ENCODE results near the gene RCOR2.

Gene RCOR2

DNA sequence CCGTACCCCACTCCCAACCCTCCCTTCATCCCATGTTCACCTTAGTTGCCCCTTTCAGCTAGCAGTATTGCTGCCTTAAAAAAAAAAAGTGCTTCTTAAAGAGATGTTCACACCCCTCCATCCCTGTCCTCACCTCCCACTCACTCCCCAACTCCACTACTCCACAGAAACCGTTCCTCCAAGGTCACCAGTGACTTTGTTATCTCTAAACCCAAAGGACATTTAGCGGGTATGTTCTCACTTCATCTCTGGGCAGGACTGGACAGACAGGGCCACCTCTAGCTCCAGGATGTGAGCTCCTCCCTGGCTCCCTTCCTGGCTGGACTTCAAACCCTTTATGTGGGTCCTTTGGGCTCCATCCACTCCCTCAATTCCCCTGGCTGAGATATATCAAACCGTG is 6.4 kb upstream of the RCOR2 start:
- DNase-seq (ENCODE audit: low read depth, low spot score) = no peak

DNA sequence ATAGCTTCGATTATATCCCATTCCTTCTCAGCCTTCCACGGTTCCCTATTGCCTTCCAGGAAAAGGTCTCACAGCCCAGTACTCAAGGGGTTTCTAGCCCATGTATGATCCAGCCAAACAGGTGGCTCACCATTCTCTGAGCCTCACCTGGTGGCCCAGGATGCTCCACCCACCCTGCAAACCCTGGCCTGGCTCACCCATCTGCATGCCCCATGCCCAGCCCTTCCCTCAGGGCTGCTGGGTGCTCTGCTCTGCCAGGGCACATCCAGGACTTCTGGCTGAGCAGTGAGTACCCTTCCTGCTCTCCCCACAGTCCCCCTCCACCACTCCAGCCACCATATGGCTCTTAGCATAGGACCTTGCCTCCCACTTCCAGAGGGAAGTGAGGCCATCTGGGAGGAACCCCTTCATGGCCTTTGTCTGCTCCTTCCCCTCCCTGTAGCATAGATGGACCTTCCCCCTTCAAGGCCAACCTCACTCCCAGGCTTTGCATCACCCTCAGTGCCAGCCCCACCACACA is 5.8 kb upstream of the RCOR2 start:
- DNase-seq (ENCODE audit: low read depth, low spot score) = no peak

DNA sequence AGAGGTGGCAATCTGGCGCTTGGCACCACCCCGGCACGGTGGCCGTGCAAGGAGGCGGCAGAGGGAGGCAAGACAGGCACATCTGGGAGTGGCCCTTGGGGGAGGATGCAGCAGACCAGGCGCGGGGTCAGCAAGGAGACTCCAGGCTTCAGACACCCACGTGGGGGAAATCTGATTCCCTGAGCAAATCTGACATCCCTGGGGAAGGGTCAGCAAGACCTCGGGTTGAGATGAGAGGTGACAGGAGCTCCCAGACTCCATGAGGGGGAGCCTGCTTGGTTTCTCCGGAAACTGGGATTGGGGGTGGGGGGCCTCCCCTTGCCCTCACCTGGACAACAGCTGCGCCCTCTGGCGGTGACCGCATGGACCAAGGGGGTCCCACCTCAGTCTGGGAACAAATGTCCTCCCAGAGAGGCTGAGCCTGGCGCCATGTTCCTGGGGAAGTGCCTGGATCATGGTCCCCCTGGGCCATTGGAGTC is 4.0 kb upstream of the RCOR2 start:
- DNase-seq (ENCODE audit: low read depth, low spot score) = no peak

DNA sequence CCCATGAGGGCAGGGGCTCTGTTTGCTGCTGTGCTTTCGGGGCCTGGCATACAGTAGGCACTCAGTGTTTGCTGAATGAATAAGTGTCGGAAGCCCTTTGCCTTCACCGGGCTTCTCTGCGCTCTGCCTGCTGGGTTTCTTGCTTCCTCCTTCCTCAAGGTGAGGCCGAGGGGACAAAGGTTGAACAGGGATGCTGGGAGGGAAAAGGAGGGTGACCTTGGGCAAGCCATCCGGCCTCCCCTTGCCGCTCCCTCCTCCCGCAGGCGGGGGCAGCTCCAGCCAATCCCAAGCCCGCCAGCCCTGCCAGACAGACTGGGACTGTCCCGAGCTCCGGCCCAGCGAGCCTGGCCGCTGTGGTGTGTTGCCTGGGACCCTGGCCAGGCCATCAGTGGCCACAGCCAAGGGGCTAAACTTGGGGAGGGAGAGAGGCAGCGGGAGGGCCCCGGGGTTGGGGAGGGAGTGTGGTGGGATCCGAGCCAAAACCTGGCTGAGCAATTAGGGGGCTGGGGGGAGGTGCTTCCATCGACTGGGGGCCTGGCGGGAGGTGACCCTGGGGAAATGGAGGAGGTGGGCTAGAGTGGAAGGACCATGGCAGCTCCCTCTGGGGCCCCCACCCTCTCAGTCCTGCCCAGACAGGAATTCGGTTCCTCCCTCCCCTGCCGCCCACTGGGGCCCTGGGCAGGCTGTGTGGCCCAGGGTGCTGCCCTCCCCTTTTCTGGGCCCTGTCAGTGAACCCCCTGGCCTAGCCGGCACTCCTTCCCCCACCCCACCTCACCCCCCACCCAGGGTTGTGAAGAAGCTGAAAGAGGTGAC is 3.4 kb upstream of the RCOR2 start:
- DNase-seq (ENCODE audit: low read depth, low spot score) = no peak

DNA sequence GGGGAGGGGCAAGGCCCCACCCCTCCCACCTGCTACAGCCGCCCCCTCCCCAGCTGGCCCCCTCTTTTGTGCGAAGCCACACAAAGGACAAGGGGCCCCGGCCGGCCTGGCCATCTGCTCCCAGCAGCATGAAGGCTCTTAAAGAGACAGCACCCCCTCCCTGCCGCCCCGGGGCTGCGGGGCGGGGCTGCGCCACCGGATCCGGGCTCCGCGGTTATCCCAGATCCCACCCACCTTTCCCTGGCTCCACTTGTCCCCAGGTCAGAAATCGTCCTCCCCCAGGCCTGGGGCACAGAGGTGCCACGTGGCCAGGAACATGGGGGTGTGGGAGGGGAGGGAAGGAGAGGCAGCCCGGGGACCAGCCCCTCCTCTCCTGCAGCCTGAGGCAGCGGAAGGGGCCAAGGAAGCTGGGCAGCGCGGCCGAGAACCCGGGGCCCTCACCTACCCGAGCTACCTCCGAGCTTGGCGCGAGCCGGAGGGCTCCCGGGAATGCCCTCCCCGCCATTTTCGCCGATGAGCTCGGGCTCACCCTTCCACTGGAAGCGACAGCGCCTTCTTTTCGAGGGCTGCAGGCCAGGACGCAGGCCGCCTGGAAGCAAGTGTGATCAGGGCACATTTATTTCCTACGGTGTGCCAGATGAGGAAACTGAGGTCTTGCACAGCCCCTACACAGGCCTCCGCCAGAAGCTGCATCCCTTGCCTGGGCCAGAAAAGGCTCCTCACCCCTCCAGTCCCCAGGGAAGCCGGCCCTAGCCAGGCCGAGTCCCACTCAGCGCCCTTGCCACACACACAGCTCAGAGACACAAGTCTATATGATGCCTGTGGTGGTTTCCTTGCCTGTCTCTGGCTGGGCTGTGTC is 2.5 kb upstream of the RCOR2 start:
- no peak for DNase-seq (ENCODE audit: low read depth, low spot score)

DNA sequence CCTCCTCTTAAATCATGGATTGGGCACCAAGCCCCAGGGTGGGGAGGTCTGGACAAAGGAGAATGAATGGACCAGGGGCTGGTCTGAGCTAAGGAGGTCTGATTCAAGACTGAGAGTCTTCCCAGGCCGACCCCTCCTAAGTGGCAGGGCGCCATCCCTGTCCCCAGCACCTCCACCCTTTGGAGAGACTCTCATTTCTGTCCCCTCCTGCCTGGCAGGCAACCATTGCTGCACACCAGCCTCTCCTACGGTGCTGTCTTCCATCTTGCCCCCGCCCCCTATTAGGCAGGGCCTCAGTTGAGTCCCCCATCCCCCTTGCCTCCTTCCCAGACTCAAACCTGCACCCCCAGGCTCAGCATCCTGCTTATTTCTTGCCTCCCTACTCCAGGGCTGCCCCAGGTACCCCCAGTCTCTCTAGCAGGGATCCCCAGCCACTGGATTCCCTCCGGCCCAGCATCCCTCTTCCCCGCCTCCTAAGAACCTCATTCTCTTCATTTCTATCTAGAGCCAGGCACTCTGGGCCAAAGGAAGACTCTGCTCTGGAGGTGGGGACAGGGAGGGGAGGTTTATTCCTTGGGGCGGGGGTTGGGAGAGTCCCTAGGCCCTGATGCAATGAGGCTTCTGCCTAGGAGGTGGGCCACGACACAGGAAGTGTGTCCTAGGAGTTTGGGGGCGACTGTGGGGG is 1.7 kb upstream of the RCOR2 start:
- no peak for DNase-seq (ENCODE audit: low read depth, low spot score)

DNA sequence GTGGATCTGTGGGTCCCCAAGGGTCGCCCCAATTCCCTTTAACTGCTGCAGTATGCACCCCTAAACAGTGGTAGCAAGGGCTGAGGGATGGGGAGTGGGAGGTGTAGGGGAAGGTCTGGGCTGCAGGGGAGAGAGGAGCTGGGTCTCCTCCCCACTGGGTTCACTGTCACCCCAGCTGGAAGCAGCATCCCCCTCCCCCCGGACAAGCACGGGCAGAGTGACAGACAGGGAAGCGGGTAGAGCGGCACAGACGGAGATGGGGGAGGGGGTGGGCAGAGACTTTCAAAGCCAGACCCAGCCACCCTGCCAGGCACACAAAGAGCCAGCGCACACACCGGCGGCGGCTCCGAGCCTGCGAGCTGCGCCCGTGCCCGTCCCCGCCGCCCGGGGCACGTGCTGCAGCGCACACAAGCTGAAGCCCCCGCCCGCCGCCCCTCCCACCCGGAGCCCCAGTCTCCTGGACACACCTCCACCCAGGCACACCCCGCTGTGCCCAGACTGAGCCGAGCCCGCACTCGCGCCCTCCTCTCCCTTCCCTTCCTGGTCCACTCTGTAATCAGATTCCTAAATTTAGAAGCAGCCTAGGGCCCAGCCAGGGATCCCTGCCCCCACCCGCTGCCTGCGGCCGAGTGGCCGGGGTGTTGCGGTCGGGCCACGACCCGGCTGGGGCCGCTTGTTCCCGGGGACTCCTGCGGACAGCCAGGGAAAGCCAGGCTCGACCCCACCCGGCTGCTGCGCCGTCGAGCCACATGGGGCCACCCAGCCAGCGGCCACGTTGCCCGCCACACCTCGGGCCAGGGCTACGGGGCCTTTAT is 935 bp upstream of the RCOR2 start:
- no peak for DNase-seq (ENCODE audit: low read depth, low spot score)

DNA sequence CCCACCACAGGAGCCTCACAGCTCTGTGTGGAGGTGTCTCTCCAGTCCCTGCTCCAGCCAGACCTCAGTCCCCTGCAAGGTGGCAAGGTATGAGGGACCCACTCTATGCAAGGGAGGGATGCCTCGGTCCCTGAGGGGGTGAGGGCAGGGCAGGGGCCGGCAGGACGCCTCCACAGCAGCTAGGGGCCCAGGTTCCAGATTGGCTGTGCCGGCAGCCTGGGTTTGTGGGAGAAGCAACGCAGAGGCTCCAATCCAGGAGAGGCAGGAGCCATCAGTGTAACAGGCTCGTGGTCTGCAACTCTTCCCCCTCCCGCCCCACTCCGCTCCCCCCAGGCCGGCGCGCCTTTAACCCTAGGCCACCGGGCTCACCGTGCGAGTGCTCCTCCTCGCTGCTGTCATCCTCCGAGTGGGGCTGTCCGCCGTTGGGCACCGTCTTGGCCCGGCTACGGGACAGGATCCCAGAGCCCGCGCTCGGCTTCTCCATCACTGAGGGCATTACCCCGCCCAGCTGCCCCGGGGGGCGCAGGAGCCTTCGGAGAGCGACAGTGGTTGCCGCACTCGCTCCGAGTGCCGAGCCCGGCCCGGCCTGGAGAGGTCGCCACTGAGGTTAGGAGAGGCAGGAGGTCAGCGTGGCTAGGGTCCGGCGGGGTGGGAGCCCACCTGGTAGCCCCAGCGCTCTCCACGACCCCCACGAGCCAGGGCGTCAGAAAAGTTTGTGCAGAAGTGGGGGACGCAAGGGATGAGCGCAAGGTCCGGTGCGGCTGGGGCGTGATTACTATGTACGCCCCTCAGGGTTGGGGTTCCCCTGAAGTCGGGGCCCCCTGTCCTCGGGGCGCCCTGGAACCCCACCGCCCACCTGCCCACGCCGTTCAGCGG is 765 bp downstream of the RCOR2 start:
- no peak for DNase-seq (ENCODE audit: low read depth, low spot score)

DNA sequence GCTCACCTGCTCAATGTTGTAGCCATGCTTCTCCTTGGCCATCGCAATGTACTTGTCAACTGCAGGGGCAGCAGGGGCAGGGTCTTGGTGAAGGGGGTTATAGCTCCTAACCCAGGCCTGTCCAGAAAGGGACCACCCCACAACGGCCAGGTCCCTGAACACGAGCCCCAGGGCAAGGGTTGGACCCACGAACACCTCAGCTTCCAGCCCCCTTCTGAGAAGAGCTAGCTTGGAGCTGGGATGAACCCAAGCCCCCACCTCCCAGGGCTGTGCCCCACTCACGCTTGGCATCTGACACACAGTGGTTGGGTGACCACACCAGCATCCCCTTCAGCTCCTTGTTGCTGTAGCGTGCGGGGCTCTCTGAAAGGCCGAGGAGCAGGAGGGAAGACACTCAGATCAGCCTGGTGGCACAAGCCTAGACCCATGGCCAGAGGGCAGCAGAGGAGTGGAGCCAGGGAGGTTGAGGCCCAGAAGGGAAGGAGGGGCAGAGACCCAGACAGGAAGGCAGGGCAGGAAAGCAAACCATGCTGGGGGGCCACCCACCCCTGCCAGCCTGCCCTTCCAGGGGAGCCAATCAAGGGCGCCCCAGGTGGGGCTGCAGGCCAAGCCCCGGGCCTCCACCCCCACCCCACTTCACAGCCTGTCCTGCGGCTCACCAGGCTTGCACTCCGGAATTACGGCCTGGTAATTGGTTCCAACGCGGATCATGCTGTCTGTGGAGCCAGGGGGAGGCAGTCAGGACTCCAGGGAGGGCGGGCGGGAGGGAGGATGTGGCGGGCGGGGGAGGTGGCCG is 1.9 kb downstream of the RCOR2 start:
- no peak for DNase-seq (ENCODE audit: low read depth, low spot score)

DNA sequence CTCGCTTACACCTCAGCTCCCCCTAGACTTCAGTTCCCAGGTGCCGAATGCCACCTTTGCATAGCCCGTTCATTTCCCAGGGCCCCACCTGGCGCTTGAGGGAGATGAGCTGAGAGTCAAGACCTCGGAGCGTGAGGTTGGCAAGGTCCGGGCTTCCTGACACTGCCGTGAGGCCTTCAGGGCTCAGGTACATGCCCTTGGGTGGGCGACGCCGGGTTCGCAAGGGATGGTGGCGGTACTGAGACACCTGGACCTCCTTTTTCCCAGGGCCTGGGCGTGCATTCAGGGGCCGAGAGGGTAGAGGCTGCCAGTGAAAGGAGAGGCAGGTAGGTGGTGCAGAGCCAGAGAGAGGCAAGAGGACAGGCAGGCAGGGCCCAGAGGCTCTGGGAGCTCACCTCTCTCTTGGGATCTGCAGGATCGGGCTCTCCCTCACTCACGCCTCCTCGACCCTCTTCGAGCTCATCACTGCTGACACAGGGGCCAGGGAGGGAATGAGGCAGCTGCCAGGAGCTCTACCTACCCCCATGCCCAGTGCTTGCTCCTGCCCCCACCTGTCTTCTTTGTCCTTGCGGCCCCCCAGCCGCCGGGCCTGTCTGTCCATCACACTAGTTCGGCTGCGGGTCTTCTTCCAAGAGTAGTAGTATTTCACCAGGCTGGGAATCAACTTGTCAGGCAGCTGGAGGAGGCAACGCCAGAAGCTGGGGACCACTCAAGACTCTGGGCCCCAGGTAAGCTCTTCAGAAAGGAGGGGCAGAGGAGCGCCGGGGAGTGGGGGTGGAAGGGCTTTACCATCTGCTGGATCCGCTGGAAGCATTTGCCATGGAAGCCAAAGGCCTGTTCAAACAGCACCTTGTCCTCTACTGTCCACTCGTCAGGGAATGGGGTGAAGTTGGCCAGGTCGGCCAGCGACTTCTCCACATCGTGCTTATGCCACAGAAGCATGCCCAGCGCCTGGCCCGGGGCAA is 2.8 kb downstream of the RCOR2 start:
- DNase-seq (ENCODE audit: low read depth, low spot score) = no peak

DNA sequence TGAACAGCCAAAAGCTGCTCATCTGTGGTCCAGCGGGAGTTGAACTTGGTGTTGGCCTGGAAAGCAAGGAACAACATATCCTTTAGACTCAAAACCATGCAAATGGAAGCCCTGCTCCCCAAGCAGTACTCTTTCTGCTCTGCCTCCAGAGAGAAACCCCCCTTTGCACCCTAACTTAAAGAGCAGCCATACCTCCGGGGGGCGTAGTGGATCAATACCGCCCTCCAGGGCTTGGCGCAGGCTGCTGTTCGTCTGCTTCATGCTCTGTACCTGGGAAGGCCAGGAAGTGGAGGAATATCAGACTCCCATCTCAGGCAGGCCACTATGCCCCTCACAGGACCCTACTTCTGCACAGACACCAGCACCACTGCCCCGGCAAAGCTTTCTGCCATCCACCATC is 4.3 kb downstream of the RCOR2 start:
- no peak for DNase-seq (ENCODE audit: low read depth, low spot score)

DNA sequence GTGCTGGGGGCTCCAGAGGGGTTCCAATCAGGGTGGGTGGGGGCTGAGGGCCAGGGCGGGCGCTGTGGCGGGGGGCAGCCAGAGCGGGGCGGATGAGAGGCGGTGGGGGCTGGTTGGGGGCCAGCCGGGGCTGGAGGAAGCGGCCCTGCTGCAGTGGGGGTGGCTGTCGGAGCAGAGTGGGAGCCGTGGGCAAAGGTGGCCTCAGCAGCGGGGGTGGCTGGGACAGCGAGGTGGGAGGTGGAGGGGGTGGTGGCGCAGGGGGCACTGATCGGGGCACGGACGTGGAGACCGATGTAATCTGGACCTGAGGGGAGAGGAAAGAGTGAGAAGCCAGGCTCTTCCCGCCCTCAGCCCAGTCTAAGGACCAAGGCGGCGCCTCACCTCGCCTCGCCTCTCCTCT is 5.1 kb downstream of the RCOR2 start:
- no peak for DNase-seq (ENCODE audit: low read depth, low spot score)

DNA sequence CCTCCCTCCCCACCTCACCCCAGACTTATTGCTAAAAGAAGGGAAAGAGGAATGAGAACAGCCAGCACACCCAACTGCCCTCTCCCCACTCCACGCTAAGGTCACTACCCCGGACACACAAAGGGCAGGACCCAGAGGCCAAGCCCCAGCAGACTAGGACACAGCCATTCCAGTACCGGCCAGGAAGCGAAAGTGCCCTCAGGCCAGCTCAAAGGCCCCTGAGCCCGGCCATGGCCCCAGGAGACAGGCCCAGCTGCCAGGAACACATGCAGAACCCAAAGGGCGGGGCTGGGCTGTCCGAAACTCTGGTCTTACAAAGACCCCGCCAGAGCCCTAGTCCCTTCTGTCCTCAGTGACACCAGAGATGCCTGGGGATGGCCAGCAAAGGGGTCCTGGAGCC is 5.5 kb downstream of the RCOR2 start:
- no peak for DNase-seq (ENCODE audit: low read depth, low spot score)

DNA sequence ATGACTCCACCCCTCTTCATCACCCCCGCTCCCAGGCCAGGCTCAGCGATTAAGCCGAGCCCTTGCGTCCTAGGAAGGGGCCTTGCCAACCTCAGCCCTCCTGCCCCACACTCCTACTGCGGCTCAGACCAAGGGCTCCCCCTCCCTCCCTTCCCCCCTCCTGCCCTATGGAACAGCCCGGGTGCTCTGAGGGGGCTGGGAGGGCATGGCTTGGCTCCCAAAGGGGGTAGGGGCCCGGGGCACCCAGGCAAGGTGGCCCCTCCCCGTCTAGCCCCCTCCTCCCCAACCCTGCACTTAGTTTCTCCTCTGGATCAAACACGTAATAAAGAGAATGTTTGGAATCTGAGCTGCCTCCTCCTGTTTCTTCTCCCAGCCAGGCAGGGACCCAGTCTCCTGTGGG is 6.3 kb downstream of the RCOR2 start:
- no peak for DNase-seq (ENCODE audit: low read depth, low spot score)

DNA sequence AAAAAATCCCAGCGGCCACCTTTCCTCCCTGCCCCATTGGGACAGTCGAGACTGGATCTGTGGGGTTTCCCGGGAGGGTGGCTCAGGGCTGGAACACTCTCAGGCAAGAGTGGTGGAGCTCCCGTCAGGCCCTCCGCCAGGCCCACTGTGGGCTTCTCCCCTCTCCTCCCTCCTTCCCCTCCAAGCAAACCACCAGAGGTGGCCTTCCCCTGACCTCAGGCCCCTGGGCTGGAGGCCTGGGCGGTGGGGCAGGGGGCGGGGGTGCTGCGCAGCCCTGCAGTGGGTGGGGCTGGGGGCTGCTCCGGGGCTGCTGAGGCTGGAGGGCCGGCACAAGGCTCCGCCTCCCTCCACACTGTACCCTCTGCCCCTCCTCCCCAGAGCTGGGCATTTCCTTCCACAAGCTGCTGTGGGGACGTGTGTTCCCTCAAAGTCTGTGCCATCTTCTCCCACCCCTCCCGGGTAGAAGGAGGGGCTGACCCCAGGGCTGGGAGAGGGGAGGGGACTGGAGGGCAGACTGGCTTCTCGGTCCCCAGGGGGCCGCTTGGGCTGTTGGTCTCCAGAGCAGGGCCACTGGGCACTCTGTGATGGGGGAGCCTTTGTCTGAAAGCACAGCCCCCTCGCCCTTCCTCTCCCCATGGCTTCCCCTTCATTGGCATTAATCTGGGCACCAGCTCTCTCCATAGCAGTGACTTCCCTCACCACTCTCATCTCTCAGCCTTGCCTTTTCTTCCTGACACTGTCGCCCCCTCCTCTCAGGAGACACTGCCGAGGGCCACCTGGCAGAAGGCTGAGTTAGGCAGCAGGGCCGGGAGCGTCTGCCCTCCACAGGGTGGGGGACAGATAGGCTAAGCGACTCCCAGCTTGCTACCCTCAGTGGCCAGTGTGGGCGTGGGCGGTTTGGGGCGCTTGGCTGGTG is 7.1 kb downstream of the RCOR2 start:
- no peak for DNase-seq (ENCODE audit: low read depth, low spot score)

DNA sequence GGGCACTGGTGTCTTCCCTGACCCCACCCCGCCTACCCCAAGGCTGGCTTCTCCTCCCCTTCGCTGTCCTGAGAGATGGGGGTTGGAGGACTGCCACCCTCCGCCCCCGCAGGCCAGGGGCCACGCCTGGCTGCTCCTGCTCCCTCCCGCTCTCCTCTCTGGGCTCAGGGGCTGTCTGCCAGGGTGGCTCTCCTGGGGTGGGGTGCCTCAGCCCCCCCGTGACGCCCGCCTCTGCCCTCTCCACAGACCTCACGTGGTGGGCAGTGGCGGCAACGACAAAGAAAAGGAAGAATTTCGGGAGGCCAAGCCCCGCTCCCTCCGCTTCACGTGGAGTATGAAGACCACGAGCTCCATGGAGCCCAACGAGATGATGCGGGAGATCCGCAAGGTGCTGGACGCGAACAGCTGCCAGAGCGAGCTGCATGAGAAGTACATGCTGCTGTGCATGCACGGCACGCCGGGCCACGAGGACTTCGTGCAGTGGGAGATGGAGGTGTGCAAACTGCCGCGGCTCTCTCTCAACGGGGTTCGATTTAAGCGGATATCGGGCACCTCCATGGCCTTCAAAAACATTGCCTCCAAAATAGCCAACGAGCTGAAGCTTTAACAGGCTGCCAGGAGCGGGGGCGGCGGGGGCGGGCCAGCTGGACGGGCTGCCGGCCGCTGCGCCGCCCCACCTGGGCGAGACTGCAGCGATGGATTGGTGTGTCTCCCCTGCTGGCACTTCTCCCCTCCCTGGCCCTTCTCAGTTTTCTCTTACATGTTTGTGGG is 8.1 kb downstream of the RCOR2 start:
- no peak for DNase-seq (ENCODE audit: low read depth, low spot score)

Measured in activated CD4-positive, CD25-positive, alpha-beta regulatory T cell treated with anti-CD3 and anti-CD28 coated beads, Interleukin-2, amount 50 U/mL, for 16 hours (primary cell).